GM23338 (cell line): ENCODE data around the gene EDDM13. TPM values are rescaled to one million over a fixed set of nuclear protein-coding genes. Genes with fewer than 3 reads are reported as not detected.

Experiments used
- ATAC-seq: fragments of 200-7000 bp; cut with Tn5 transposase; 3 replicates; pipeline ENCODE4 v1.9.1; 2020
- DNase-seq: peaks from one replicate; pipeline ENCODE4 v3.0.0-alpha.2; 2015; ENCODE audit warnings: low spot score
- H2AFZ ChIP-seq: fragments of 200-600 bp; sonication (generic); 2 replicates; pipeline ENCODE4 v1.8.0; 2016; ENCODE audit warnings: antibody characterized with exemption, mild to moderate bottlenecking, moderate library complexity
- H3F3A ChIP-seq: fragments of 200-600 bp; sonication (generic); replicated peaks from 2 replicates; pipeline ENCODE4 v1.8.0; 2017; ENCODE audit warnings: antibody characterized with exemption, mixed run types, low read depth
- H3K27ac ChIP-seq: fragments of 200-600 bp; sonication (generic); 2 replicates; pipeline ENCODE4 v1.6.1; 2016; ENCODE audit warnings: low read depth
- H3K27me3 ChIP-seq: fragments of 200-600 bp; sonication (generic); 2 replicates; pipeline ENCODE4 v1.8.0; 2016; ENCODE audit warnings: mild to moderate bottlenecking, mixed run types, moderate library complexity; ENCODE audit not compliant: insufficient read depth
- H3K36me3 ChIP-seq: fragments of 200-600 bp; sonication (generic); 2 replicates; pipeline ENCODE4 v1.8.0; 2016; ENCODE audit warnings: mild to moderate bottlenecking; ENCODE audit not compliant: insufficient read depth
- H3K4me1 ChIP-seq: fragments of 200-600 bp; sonication (generic); 2 replicates; pipeline ENCODE4 v1.8.0; 2016; ENCODE audit warnings: mild to moderate bottlenecking, moderate library complexity; ENCODE audit not compliant: insufficient read depth
- H3K4me2 ChIP-seq: fragments of 200-600 bp; sonication (generic); 2 replicates; pipeline ENCODE4 v1.7.1; 2017; ENCODE audit warnings: mixed run types
- H3K4me3 ChIP-seq: fragments of 200-600 bp; sonication (generic); 2 replicates; pipeline ENCODE4 v1.6.1; 2016; ENCODE audit warnings: mixed run types
- H3K79me2 ChIP-seq: fragments of 200-600 bp; sonication (generic); replicated peaks from 2 replicates; pipeline ENCODE4 v1.8.0; 2017; ENCODE audit warnings: mild to moderate bottlenecking; ENCODE audit not compliant: insufficient read depth
- H3K9me2 ChIP-seq: fragments of 200-600 bp; sonication (generic); 2 replicates; pipeline ENCODE4 v1.8.0; 2017; ENCODE audit not compliant: insufficient read depth
- H4K20me1 ChIP-seq: fragments of 200-600 bp; sonication (generic); replicated peaks from 2 replicates; pipeline ENCODE4 v1.8.0; 2017; ENCODE audit warnings: mild to moderate bottlenecking; ENCODE audit not compliant: insufficient read depth
- H3K27ac Mint-ChIP-seq: 2 replicates; pipeline ENCODE4 v1.8.0; 2020; ENCODE audit warnings: inconsistent platforms, mild to moderate bottlenecking, moderate library complexity, mixed read lengths
- H3K27me3 Mint-ChIP-seq: 3 replicates; pipeline ENCODE4 v1.8.0; 2022; ENCODE audit warnings: low read depth, mild to moderate bottlenecking, moderate library complexity, mixed read lengths, inconsistent platforms; ENCODE audit not compliant: insufficient read depth, poor library complexity
- H3K36me3 Mint-ChIP-seq: 3 replicates; pipeline ENCODE4 v1.8.0; 2021; ENCODE audit warnings: low read depth, mild to moderate bottlenecking, inconsistent platforms, moderate library complexity, mixed read lengths
- H3K4me1 Mint-ChIP-seq: 3 replicates; pipeline ENCODE4 v1.8.0; 2020; ENCODE audit warnings: mild to moderate bottlenecking, inconsistent platforms, mixed read lengths
- H3K4me3 Mint-ChIP-seq: 3 replicates; pipeline ENCODE4 v1.8.0; 2021; ENCODE audit warnings: moderate library complexity, mild to moderate bottlenecking, inconsistent platforms, mixed read lengths
- H3K9me3 Mint-ChIP-seq: 3 replicates; pipeline ENCODE4 v1.8.0; 2020; ENCODE audit warnings: moderate library complexity, mild to moderate bottlenecking, inconsistent platforms, mixed read lengths
- CREB1 ChIP-seq: fragments of 250-450 bp; sonication (Bioruptor Pico); IDR thresholded peaks from 2 replicates; pipeline ENCODE4 v1.5.0; 2020; ENCODE audit warnings: low read depth, mild to moderate bottlenecking, moderate library complexity
- CTCF ChIP-seq, 2 experiments: fragments of 200-600 bp in 1 of 2; sonication (generic) in 1 of 2; conservative IDR thresholded peaks; 2 replicates each; pipeline versions ENCODE4 v1.5.1 to v1.6.1; 2016 to 2017; ENCODE audit warnings: antibody characterized with exemption in 2 of 2, low read depth in 2 of 2, mild to moderate bottlenecking in 2 of 2, moderate library complexity in 1 of 2
- ETS1 ChIP-seq: IDR thresholded peaks from 2 replicates; pipeline ENCODE4 v1.6.1; 2016; ENCODE audit warnings: antibody characterized with exemption
- EZH2 ChIP-seq: fragments of 200-600 bp; sonication (generic); IDR thresholded peaks from one replicate; pipeline ENCODE4 v1.8.0; 2017; ENCODE audit warnings: antibody characterized with exemption, mild to moderate bottlenecking, low read depth; ENCODE audit not compliant: unreplicated experiment
- EZH2phosphoT487 ChIP-seq: fragments of 200-600 bp; sonication (generic); IDR thresholded peaks from one replicate; pipeline ENCODE4 v1.8.1; 2018; ENCODE audit warnings: antibody characterized with exemption; ENCODE audit not compliant: unreplicated experiment
- JUNB ChIP-seq: IDR thresholded peaks from one replicate; pipeline ENCODE4 v1.6.1; 2016; ENCODE audit warnings: antibody characterized with exemption; ENCODE audit not compliant: unreplicated experiment
- NANOG ChIP-seq: IDR thresholded peaks from 2 replicates; pipeline ENCODE4 v1.6.1; 2016; ENCODE audit warnings: antibody characterized with exemption, borderline replicate concordance
- POLR2AphosphoS5 ChIP-seq: IDR thresholded peaks from 2 replicates; pipeline ENCODE4 v1.6.1; 2016; ENCODE audit warnings: antibody characterized with exemption, low read depth
- REST ChIP-seq: IDR thresholded peaks from one replicate; pipeline ENCODE4 v1.6.1; 2018; ENCODE audit warnings: antibody characterized with exemption; ENCODE audit not compliant: unreplicated experiment
- STAT1 ChIP-seq: IDR thresholded peaks from one replicate; pipeline ENCODE4 v1.6.1; 2016; ENCODE audit warnings: antibody characterized with exemption; ENCODE audit not compliant: unreplicated experiment
- ZNF114 ChIP-seq: fragments of 250-450 bp; sonication (Bioruptor Pico); IDR thresholded peaks from 2 replicates; pipeline ENCODE4 v1.5.0; 2020; ENCODE audit warnings: mild to moderate bottlenecking, moderate library complexity
- ZNF331 ChIP-seq: fragments of 250-450 bp; sonication (Bioruptor Pico); IDR thresholded peaks from 2 replicates; pipeline ENCODE4 v1.5.0; 2020; ENCODE audit warnings: low read depth, mild to moderate bottlenecking, moderate library complexity
- ZNF462 ChIP-seq: fragments of 250-450 bp; sonication (Bioruptor Pico); IDR thresholded peaks from 2 replicates; pipeline ENCODE4 v1.5.0; 2020; ENCODE audit warnings: mild to moderate bottlenecking, moderate library complexity
- polyA plus RNA-seq: library from polyadenylated mRNA; unstranded; fragments of >200 nt; fragmentation: Nextera tagmentation; extraction: Ambion mirVana; gene quantifications from 2 replicates; pipeline ENCODE4 v1.2.1, GENCODE V29; 2016
- total RNA-seq: library from RNA; depleted of rRNA; stranded (reverse); fragments of >200 nt; shearing (Covaris generic); gene quantifications from 2 replicates; pipeline ENCODE4 v1.2.3, GENCODE V29; 2014

The EDDM13 gene
- total and polyA plus RNA-seq, 2 experiments from 2014 or later: 0.68 TPM; not detected in 1

DNA sequence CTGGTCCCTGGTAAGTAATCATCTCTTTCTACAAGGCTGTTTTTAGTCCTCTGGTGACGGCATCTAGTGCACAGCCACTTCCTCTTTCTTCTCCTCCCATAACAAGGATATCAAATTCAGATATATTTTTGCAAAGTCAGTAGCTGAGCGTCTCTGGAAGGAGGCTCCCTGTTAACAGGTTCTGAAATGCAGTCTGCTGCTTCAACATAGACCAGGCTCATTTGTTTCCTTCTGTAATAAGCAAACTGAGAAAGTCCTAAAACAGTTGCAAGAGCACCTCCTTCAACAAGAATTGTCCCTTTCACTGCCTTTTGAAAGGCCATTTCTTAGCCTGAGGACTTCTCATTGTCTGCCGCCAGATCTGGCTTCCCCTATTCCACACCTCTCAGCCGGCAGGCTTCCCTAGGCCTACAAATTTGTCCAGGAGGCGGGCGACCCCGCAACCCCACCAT, 49.5 kb downstream of the EDDM13 start:
- no peak for ATAC-seq
- H3K4me1 Mint-ChIP-seq: no peaks in the 10 kb centered on the region
- peaks cover 7% of the 10 kb centered on the region for H3K27me3 Mint-ChIP-seq
- no peak overlapping the region for H3K4me2 ChIP-seq
- H3K27ac Mint-ChIP-seq: no peak overlapping the region
- no peaks in the 10 kb centered on the region for H3F3A ChIP-seq
- H3K4me3 ChIP-seq: no peak overlapping the region
- no peaks in the 10 kb centered on the region for H4K20me1 ChIP-seq
- H3K36me3 Mint-ChIP-seq: no peaks in the 10 kb centered on the region
- H3K36me3 ChIP-seq: no peaks in the 10 kb centered on the region
- no peak for TF ChIP-seq EZH2phosphoT487
- no peak for TF ChIP-seq CTCF (conservative IDR thresholded peaks at IDR 0.05; ENCODE audit: low read depth in 2 of 2)
- TF ChIP-seq STAT1: no peak
- TF ChIP-seq ZNF462 (CRISPR knock-in tag): no peak
- no peak for TF ChIP-seq JUNB
- no peak for TF ChIP-seq ZNF331 (CRISPR knock-in tag)
- no peak for TF ChIP-seq ZNF114
- no peak for TF ChIP-seq ETS1
- no peak for TF ChIP-seq EZH2
- no peak for TF ChIP-seq REST
- TF ChIP-seq POLR2AphosphoS5: no peak
- no peak for TF ChIP-seq CREB1 (CRISPR knock-in tag)
- TF ChIP-seq NANOG: no peak
- DNase-seq: no peak
- H3K4me3 Mint-ChIP-seq: no peak overlapping the region
- H3K27me3 ChIP-seq: no peaks in the 10 kb centered on the region
- no peak overlapping the region for H3K27ac ChIP-seq
- peaks cover 20% of the 10 kb centered on the region for H3K9me3 Mint-ChIP-seq
- H3K9me2 ChIP-seq: peaks cover 5% of the 10 kb centered on the region; the same call in 1 of the 2 replicates
- H2AFZ ChIP-seq: no peak overlapping the region
- H3K79me2 ChIP-seq: no peaks in the 10 kb centered on the region
- no peaks in the 10 kb centered on the region for H3K4me1 ChIP-seq
